NCI-H345 (cell line): ENCODE data around the gene MAPK14.
A peak's percentile ranks its signal among the peaks of the same experiment; 100 is the strongest.
"Not testable (repeated sequence)": the region's sequence is repeated elsewhere in the genome, so short reads cannot be mapped to it uniquely, and the experiment has no call there.

Experiments used
- DNase-seq: peaks from one replicate; lab custom pipeline; 2025; lab: John Stamatoyannopoulos, UW

Gene MAPK14

DNA sequence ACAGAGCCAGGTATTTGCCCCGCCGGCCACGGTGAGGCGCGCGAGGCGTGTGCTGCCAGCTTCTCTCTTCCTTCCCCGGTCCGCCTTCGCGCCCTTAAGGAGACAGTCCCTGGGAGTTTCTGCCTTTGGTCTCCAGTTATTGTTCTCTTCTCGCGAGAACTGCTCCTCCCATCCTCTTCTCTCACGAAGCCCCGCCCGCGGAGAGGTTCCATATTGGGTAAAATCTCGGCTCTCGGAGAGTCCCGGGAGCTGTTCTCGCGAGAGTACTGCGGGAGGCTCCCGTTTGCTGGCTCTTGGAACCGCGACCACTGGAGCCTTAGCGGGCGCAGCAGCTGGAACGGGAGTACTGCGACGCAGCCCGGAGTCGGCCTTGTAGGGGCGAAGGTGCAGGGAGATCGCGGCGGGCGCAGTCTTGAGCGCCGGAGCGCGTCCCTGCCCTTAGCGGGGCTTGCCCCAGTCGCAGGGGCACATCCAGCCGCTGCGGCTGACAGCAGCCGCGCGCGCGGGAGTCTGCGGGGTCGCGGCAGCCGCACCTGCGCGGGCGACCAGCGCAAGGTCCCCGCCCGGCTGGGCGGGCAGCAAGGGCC lies at the start of gene MAPK14:
Gene MAPK14 (plus strand): TSS at position 308 of the 587 bp plus-strand sequence. CDS start 350 bp downstream, outside the sequence.
- peak; percentile 100 for DNase-seq

- DNase-seq = not testable (repeated sequence)
Measured at GRCh38 chr6:35980126-35980525, 47.5 kb upstream of the MAPK14 start.

- no peak for DNase-seq
Measured at GRCh38 chr6:35980991-35981645, 46.5 kb upstream of the MAPK14 start.

GRCh38 chr6:35984701-35985100 lies 42.9 kb upstream of the MAPK14 start:
- no peak for DNase-seq

- DNase-seq = not testable (repeated sequence)
Measured at GRCh38 chr6:35988047-35988446, 39.6 kb upstream of the MAPK14 start.

DNA sequence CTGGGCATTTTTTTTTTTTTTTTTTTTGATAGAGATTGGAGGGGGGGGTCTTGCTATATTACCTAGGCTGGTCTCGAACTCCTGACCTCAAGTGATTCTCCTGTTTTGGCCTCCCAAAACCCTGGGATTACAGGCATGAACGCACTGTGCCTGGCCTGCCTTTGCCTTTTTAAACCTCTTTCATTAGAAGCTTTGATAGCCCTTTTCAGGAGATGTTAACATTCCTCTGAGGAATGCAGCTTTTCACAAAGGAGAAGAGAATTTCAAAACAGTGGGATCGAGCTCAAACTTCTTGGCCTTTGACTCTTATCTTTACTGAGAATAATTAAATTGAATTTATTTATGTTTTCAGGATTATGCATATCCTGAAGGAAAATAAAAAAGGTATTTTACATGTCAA lies 34.5 kb upstream of the MAPK14 start:
- DNase-seq = no peak

DNA sequence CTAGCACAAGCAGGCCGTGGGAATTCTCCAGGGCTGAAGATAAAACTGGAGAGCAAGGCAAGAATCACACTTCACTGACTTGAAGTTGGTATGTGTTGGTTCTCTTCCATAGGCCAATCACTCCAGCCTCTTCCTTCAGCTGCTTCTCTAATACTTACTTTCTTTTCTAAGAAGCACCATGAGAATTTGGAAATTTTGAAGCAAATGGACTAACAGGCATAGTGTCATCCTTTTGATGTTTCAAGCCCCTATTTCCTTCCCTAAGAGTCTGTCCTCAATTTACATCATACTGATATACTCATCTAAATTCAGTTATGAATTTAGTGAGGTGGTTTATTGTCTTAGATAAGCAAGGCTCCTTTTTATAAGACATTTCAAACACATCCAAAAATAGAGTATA lies 27.2 kb upstream of the MAPK14 start:
- no peak for DNase-seq

- no peak for DNase-seq
Measured at GRCh38 chr6:36015666-36016065, 11.9 kb upstream of the MAPK14 start.

GRCh38 chr6:36018339-36018738 lies 9.3 kb upstream of the MAPK14 start:
- DNase-seq = no peak

DNA sequence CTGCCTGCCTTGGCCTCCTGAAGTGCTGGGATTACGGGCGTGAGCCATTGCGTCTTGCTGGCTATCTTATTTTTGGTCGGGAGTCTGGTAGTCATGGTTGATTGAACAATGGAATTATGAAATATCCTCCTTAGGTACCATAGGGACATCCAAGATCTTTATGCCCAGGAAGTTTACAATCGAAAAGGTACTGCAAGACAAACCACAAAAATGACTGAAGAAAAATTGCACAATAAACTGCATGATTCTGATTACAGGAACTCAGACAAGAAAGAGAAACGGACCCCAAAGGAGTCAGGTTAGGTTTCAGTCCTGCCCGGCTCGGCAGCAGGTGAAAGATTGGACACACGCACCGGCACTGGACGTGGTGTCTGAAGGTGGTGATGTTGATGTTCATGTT lies 8.4 kb upstream of the MAPK14 start:
- no peak for DNase-seq

DNA sequence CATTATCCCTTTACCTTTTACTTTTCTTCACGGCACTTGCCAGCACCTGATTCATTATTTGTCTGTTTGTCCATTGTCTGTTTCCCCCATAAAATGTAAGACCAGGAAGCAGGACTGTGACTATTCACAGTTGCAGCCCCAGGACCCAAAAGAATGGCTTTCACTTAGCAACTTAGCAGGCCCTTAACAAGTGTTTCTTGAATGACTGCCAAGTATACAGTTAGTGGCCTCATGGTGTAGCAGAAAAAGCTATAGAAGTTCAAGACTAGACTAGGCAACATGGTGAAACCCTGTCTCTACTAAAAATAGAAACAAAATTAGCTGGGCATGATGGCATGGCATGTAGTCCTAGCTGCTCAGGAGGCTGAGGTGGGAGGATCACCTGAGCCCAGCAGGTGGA lies 7.5 kb upstream of the MAPK14 start:
- DNase-seq = peak; percentile 56

DNA sequence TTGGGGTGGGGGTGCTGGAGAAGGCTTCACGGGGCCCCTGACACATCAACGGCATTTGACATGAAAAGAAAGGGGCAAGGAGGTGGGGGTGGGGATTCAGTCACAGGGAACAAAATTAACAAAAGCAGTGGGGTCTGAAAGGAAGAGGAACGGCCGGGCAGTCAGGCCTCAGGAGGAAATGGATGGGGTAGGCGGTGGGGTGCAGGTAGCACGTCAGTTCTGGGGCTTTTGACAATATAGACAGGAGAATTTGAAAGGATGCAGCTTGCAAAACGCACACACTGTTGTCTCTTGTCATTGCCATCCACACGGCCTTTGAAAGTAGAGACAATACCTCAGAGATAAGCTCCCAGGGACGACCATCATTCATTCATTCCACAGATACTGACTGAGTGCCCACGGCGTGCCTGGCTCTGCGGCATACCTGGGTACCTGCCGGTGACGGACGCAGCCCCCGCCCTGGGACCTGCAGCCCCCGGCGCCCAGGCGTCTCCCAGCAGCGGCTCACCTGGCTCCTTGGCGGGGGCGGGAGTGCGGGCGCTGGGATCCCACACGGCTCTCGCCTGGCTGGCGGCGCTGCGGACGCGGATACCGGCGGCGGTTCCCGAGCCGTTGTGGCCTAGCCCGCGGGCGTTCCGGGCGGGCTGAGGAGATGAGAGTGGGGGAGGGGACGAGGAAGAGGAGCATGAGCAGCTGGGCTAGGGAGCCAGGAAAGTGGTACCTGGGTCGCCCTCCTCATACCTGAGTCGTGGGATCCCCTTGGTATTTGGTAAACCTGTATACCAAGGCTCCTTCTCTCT lies 3.4 kb upstream of the MAPK14 start, which contains the start of gene SLC26A8:
Gene SLC26A8 (minus strand): TSS at position 646 of the 800 bp plus-strand sequence. CDS start 4,934 bp downstream, outside the sequence.
- DNase-seq = no peak

DNA sequence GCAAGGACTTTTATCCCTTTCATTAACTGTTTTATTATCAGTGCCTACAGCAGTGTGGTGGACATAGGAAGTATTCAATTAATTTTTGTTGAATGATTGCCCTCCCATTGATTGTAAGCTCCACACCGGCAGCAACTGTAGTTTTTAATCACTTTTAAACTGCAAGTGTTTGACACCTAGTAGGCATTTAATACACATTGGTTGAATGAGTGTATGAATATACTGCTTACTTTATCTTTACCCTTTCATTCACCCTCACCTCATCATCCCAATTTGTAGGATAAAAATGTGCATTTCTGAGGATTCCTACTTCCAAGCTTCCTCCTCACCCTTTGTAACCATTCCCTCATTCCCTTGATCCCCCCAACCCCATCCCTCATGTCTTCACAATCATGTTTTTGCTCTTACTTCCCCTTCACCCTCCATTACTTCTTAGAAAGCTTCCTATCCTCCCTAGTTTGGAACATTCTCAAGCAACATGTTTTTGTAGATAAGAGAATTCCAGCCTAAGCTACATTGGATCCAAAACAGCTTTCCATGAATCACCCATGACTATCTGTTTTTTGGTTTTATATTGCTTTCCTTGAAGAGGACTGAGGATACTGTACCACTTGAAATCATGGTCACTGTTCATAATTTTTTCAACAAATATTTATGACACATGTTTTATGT lies 2.2 kb upstream of the MAPK14 start:
- no peak for DNase-seq

GRCh38 chr6:36025932-36026327 lies 1.7 kb upstream of the MAPK14 start:
- DNase-seq = no peak

GRCh38 chr6:36028088-36028876 lies 674 bp downstream of the MAPK14 start:
- peak; percentile 33 for DNase-seq

DNA sequence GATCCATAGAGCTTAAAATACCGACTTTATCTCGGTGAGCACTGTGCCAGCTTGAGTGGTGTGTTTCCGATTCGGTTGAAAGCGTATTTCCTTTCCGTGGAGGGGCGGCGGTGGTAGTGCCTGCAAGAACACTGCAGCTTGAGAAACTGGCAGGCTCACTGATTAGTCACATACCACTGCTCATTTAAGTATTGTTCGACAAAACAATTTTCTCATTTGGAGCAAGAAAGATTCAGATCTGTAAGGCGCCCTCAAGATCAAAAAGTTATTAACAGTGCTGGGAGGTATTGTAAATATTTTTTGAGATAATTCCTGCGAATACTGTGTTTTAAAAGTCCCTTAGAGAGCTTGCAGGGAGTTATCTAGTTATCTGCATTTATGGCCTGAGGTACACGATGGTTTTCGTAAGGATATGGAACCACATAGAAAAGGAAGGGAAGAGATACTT lies 1.3 kb downstream of the MAPK14 start:
- peak; percentile 41 for DNase-seq

- no peak for DNase-seq
Measured at GRCh38 chr6:36029464-36029863, 1.9 kb downstream of the MAPK14 start.

GRCh38 chr6:36032261-36032660 lies 4.7 kb downstream of the MAPK14 start:
- no peak for DNase-seq

- not testable (repeated sequence) for DNase-seq
Measured at GRCh38 chr6:36033144-36033543, 5.5 kb downstream of the MAPK14 start.

DNA sequence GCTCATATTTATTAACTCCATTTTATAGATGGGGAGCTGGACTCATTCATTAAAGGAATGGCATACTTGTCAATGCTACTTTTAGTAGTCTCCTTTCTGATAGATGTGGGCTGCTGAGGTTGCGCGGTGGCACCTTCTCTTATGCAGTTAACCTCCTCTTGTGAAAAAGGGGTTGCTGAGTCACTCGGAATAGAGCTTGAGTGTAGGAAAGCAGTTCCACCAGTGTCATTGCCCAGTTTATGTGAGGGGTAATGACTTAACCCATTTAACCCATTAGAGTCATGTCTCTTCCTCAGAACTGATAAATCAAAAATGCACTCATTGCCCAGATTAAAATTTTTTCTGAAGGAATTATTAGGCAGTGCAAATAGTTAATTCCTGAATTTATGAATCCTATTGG lies 6.3 kb downstream of the MAPK14 start:
- DNase-seq = peak; percentile 1

- no peak for DNase-seq
Measured at GRCh38 chr6:36034441-36034840, 6.8 kb downstream of the MAPK14 start.
